Neural cell (in vitro differentiated cells): ENCODE measurements around the gene DIP2C. TPM values are rescaled to one million over a fixed set of nuclear protein-coding genes. Genes with fewer than 3 reads are reported as not detected.

Experiments used
- H2AFZ ChIP-seq: fragments of 200-600, 300-800 bp; sonication (generic), shearing (Covaris generic); 2 replicates; pipeline ENCODE4 v1.6.0; 2014; ENCODE audit warnings: low read depth, mild to moderate bottlenecking, antibody characterized with exemption, low read length, moderate library complexity
- H3F3A ChIP-seq: fragments of 200-600 bp; shearing (Covaris generic); 2 replicates; pipeline ENCODE4 v1.6.1; 2016; ENCODE audit warnings: mild to moderate bottlenecking, moderate library complexity, mixed read lengths, antibody characterized with exemption, low read length; ENCODE audit not compliant: insufficient read depth, poor library complexity, severe bottlenecking
- H3K27ac ChIP-seq: fragments of 200-600, 300-800 bp; sonication (generic), shearing (Covaris generic); 2 replicates; pipeline ENCODE4 v1.5.1; 2014; ENCODE audit warnings: mild to moderate bottlenecking, low read length, moderate library complexity
- H3K27me3 ChIP-seq: fragments of 300-800, 200-600 bp; sonication (generic), shearing (Covaris generic); 2 replicates; pipeline ENCODE4 v1.6.0; 2014; ENCODE audit warnings: mild to moderate bottlenecking, low read depth, low read length, moderate library complexity; ENCODE audit not compliant: insufficient read depth
- H3K36me3 ChIP-seq: fragments of 300-800, 200-600 bp; sonication (generic), shearing (Covaris generic); 2 replicates; pipeline ENCODE4 v1.5.1; 2014; ENCODE audit warnings: mild to moderate bottlenecking, antibody characterized with exemption, low read length, moderate library complexity; ENCODE audit not compliant: insufficient read depth
- H3K4me2 ChIP-seq: fragments of 300-800, 200-600 bp; sonication (generic), shearing (Covaris generic); 2 replicates; pipeline ENCODE4 v1.6.0; 2014; ENCODE audit warnings: mild to moderate bottlenecking, low read length
- H3K4me3 ChIP-seq: fragments of 300-800, 200-600 bp; sonication (generic), shearing (Covaris generic); 2 replicates; pipeline ENCODE4 v1.5.1; 2014; ENCODE audit warnings: mild to moderate bottlenecking, low read length, moderate library complexity
- H3K79me2 ChIP-seq: fragments of 200-600 bp; shearing (Covaris generic); replicated peaks from 2 replicates; pipeline ENCODE4 v1.6.0; 2014; ENCODE audit warnings: mild to moderate bottlenecking, low read length, moderate library complexity; ENCODE audit not compliant: insufficient read depth
- H3K9ac ChIP-seq: fragments of 300-800, 200-600 bp; sonication (generic), shearing (Covaris generic); 2 replicates; pipeline ENCODE4 v1.6.1; 2016; ENCODE audit warnings: mild to moderate bottlenecking, low read length, mixed read lengths
- H3K9me2 ChIP-seq: fragments of 200-600 bp; shearing (Covaris generic); 2 replicates; pipeline ENCODE4 v1.6.1; 2016; ENCODE audit warnings: mild to moderate bottlenecking, low read length, mixed read lengths; ENCODE audit not compliant: insufficient read depth
- H3K9me3 ChIP-seq: fragments of 200-600, 300-800 bp; sonication (generic), shearing (Covaris generic); 2 replicates; pipeline ENCODE4 v1.6.1; 2016; ENCODE audit warnings: mild to moderate bottlenecking, mixed run types, low read length, moderate library complexity, mixed read lengths
- H4K20me1 ChIP-seq: fragments of 200-600 bp; shearing (Covaris generic); 2 replicates; pipeline ENCODE4 v1.6.1; 2016; ENCODE audit warnings: mild to moderate bottlenecking, mixed run types; ENCODE audit not compliant: insufficient read depth
- EP300 ChIP-seq: fragments of 450-650 bp; conservative IDR thresholded peaks from 2 replicates; pipeline ENCODE4 v1.6.1; 2014; ENCODE audit warnings: antibody characterized with exemption, mild to moderate bottlenecking, moderate library complexity; ENCODE audit not compliant: poor library complexity, severe bottlenecking
- EZH2 ChIP-seq: fragments of 200-600, 300-800 bp; shearing (Covaris generic), sonication (generic); IDR thresholded peaks from 2 replicates; pipeline ENCODE4 v1.6.1; 2014; ENCODE audit warnings: antibody characterized with exemption, low read length, borderline replicate concordance, mild to moderate bottlenecking; ENCODE audit not compliant: insufficient read depth, poor library complexity, severe bottlenecking
- MXI1 ChIP-seq: fragments of 450-650 bp; conservative IDR thresholded peaks from 2 replicates; pipeline ENCODE4 v1.6.1; 2014; ENCODE audit warnings: antibody characterized with exemption, mild to moderate bottlenecking; ENCODE audit not compliant: poor library complexity, severe bottlenecking
- POLR2AphosphoS5 ChIP-seq: IDR thresholded peaks from 2 replicates; pipeline ENCODE4 v1.6.1; 2012
- RAD21 ChIP-seq: fragments of 450-650 bp; conservative IDR thresholded peaks from 2 replicates; pipeline ENCODE4 v1.6.1; 2014; ENCODE audit warnings: antibody characterized with exemption, mild to moderate bottlenecking, moderate library complexity
- SMC3 ChIP-seq: fragments of 450-650 bp; conservative IDR thresholded peaks from 2 replicates; pipeline ENCODE4 v1.6.1; 2014; ENCODE audit warnings: antibody characterized with exemption, mild to moderate bottlenecking, moderate library complexity; ENCODE audit not compliant: poor library complexity
- TAF1 ChIP-seq: IDR thresholded peaks from 2 replicates; pipeline ENCODE4 v1.6.1; 2012; ENCODE audit warnings: low read depth
- polyA plus RNA-seq: library from polyadenylated mRNA; depleted of rRNA; stranded (reverse); fragments of >200 nt; gene quantifications from 2 replicates; pipeline ENCODE4 v1.2.3, GENCODE V29; 2014
- TF ChIP-seq, protein P1 (sequence below): IDR thresholded peaks from 2 replicates; pipeline ENCODE4 v1.6.1; 2012; ENCODE audit warnings: borderline replicate concordance
- TF ChIP-seq, protein P2 (sequence below): fragments of 450-650 bp; IDR thresholded peaks from 2 replicates; pipeline ENCODE4 v1.5.1; 2014; ENCODE audit warnings: antibody characterized with exemption, mild to moderate bottlenecking, moderate library complexity; ENCODE audit not compliant: poor library complexity, severe bottlenecking

DIP2C gene
- polyA plus RNA-seq, 1 donor from 2014 or later, result 24.1 TPM

DNA sequence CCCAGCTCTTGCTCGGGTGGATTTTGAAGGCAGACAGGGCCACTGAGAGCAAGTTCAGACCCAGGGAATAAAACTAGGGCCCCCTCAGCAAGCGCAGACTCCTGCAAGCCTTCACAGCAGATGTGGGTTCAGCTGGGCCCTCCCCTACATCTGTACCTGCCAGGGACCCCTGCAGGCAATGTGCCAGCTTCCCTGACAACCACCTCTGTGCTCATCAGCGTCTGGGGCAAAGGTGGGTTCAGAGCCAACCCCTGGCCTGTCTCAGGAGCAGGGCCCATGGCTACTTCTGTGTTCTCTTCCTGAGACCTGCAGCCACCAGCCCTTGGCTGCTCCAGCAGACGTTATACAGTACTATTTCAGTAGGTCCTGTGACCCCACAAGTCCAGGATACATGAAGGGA lies 189.5 kb downstream of the DIP2C start:
- TF ChIP-seq TAF1 (no peak), EZH2 (no peak), POLR2AphosphoS5 (no peak), EP300 (no peak), SMC3 (no peak), MXI1 (no peak), RAD21 (no peak)
- TF ChIP-seq, protein P1, sequence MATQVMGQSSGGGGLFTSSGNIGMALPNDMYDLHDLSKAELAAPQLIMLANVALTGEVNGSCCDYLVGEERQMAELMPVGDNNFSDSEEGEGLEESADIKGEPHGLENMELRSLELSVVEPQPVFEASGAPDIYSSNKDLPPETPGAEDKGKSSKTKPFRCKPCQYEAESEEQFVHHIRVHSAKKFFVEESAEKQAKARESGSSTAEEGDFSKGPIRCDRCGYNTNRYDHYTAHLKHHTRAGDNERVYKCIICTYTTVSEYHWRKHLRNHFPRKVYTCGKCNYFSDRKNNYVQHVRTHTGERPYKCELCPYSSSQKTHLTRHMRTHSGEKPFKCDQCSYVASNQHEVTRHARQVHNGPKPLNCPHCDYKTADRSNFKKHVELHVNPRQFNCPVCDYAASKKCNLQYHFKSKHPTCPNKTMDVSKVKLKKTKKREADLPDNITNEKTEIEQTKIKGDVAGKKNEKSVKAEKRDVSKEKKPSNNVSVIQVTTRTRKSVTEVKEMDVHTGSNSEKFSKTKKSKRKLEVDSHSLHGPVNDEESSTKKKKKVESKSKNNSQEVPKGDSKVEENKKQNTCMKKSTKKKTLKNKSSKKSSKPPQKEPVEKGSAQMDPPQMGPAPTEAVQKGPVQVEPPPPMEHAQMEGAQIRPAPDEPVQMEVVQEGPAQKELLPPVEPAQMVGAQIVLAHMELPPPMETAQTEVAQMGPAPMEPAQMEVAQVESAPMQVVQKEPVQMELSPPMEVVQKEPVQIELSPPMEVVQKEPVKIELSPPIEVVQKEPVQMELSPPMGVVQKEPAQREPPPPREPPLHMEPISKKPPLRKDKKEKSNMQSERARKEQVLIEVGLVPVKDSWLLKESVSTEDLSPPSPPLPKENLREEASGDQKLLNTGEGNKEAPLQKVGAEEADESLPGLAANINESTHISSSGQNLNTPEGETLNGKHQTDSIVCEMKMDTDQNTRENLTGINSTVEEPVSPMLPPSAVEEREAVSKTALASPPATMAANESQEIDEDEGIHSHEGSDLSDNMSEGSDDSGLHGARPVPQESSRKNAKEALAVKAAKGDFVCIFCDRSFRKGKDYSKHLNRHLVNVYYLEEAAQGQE, result no peak
- TF ChIP-seq, protein P2, sequence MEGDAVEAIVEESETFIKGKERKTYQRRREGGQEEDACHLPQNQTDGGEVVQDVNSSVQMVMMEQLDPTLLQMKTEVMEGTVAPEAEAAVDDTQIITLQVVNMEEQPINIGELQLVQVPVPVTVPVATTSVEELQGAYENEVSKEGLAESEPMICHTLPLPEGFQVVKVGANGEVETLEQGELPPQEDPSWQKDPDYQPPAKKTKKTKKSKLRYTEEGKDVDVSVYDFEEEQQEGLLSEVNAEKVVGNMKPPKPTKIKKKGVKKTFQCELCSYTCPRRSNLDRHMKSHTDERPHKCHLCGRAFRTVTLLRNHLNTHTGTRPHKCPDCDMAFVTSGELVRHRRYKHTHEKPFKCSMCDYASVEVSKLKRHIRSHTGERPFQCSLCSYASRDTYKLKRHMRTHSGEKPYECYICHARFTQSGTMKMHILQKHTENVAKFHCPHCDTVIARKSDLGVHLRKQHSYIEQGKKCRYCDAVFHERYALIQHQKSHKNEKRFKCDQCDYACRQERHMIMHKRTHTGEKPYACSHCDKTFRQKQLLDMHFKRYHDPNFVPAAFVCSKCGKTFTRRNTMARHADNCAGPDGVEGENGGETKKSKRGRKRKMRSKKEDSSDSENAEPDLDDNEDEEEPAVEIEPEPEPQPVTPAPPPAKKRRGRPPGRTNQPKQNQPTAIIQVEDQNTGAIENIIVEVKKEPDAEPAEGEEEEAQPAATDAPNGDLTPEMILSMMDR, result no peak

DNA sequence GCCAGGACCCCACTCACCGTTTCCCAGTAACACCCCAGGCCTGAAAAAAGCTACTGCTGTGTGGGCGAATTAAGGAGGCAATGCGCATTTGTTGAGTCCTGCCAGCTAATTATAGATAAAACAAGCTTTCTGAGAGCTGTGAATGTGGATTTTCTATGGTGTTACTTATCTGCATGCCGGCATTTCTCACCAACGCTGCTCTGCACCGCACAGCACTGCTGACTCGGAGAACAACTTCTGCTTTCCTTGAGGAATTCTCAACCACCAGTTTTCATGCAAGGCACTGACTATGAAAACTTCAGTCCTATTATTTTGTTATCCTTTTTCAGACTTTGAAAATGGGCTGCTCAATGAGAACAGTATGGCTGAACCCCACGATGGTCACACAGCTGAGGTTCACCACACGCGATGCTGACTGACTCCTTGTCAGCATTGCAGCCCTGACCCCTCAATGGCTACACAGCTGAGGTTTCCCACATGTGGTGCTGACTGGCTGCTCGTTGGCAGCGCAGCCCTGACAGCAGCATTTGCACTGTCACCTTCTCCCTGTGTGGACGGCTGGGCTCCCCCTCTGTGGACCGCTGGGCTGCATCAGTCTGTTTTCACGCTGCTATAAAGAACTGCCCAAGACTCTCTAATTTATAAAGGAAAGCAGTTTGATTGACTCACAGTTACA lies 190.6 kb downstream of the DIP2C start:
- H4K20me1 ChIP-seq, result peaks cover 4% of the 10 kb centered on the region
- no peaks in the 10 kb centered on the region for H3F3A ChIP-seq
- no peak overlapping the region for H3K4me3 ChIP-seq
- no peak overlapping the region for H3K9ac ChIP-seq
- H3K9me3 ChIP-seq, result no peaks in the 10 kb centered on the region
- TF ChIP-seq, protein P1, result no peak
- TF ChIP-seq SMC3 (no peak), EZH2 (no peak), TAF1 (no peak), MXI1 (no peak), EP300 (no peak), RAD21 (no peak), POLR2AphosphoS5 (no peak)
- TF ChIP-seq, protein P2, result no peak
- H3K27me3 ChIP-seq, result no peaks in the 10 kb centered on the region
- H3K36me3 ChIP-seq, result no peaks in the 10 kb centered on the region
- no peak overlapping the region for H2AFZ ChIP-seq
- H3K27ac ChIP-seq, result no peak overlapping the region
- H3K9me2 ChIP-seq, result no peaks in the 10 kb centered on the region
- no peak overlapping the region for H3K4me2 ChIP-seq
- peaks cover 67% of the 10 kb centered on the region for H3K79me2 ChIP-seq

More for the DNA sequence above, 189.5 kb downstream of the DIP2C start:
- H3F3A ChIP-seq, result no peaks in the 10 kb centered on the region
- H4K20me1 ChIP-seq, result peaks cover 2% of the 10 kb centered on the region
- peaks cover 64% of the 10 kb centered on the region for H3K79me2 ChIP-seq
- H3K27me3 ChIP-seq, result no peaks in the 10 kb centered on the region
- no peaks in the 10 kb centered on the region for H3K36me3 ChIP-seq
- H3K27ac ChIP-seq, result no peak overlapping the region
- no peaks in the 10 kb centered on the region for H3K9me2 ChIP-seq
- no peak overlapping the region for H3K4me3 ChIP-seq
- H3K9ac ChIP-seq, result no peak overlapping the region
- H3K4me2 ChIP-seq, result no peak overlapping the region
- H3K9me3 ChIP-seq, result no peaks in the 10 kb centered on the region
- H2AFZ ChIP-seq, result no peak overlapping the region
